ENCODE data around the gene DMD.

Gene DMD

GRCh38 chrX:32451954-32452695 is 759.2 kb downstream of the DMD start:
- Histone ChIP-seq H3K36me3 (ENCODE audit: control insufficient read depth in 2 of 2, insufficient read depth in 2 of 2, low read length in 2 of 2) (no peaks in the 10 kb centered on the region), H3K9me3 (ENCODE audit: control insufficient read depth in 2 of 2, low read length in 2 of 2) (no peaks in the 10 kb centered on the region), H3K27me3 (ENCODE audit: control insufficient read depth in 1 of 2, insufficient read depth in 2 of 2, low read length in 2 of 2) (no peaks in the 10 kb centered on the region), H3K27ac (ENCODE audit: low read length) (no peak overlapping the region), H3K4me3 (ENCODE audit: low read length in 2 of 2) (no peak overlapping the region), H3K4me1 (ENCODE audit: control insufficient read depth, insufficient read depth, low read length) (no peaks in the 10 kb centered on the region), H3K9ac (ENCODE audit: low read length in 2 of 2) (no peak overlapping the region)

- no peaks in the 10 kb centered on the region for H3K36me3 ChIP-seq (ENCODE audit: control insufficient read depth in 2 of 2, insufficient read depth in 2 of 2, low read length in 2 of 2)
- no peak overlapping the region for H3K4me3 ChIP-seq (ENCODE audit: low read length in 2 of 2)
- H3K9ac ChIP-seq (ENCODE audit: low read length in 2 of 2), result no peak overlapping the region
- no peaks in the 10 kb centered on the region for H3K27me3 ChIP-seq (ENCODE audit: control insufficient read depth in 1 of 2, insufficient read depth in 2 of 2, low read length in 2 of 2)
- no peak overlapping the region for H3K27ac ChIP-seq (ENCODE audit: low read length)
- no peaks in the 10 kb centered on the region for H3K4me1 ChIP-seq (ENCODE audit: control insufficient read depth, insufficient read depth, low read length)
- H3K9me3 ChIP-seq (ENCODE audit: control insufficient read depth in 2 of 2, low read length in 2 of 2), result no peaks in the 10 kb centered on the region
Observed at GRCh38 chrX:32448945-32449344, 762.4 kb downstream of the DMD start.

- Histone ChIP-seq H3K9me3 (ENCODE audit: control insufficient read depth in 2 of 2, low read length in 2 of 2) (no peaks in the 10 kb centered on the region), H3K9ac (ENCODE audit: low read length in 2 of 2) (no peak overlapping the region), H3K27ac (ENCODE audit: low read length) (no peak overlapping the region)
Observed at GRCh38 chrX:32448320-32448719, 763.0 kb downstream of the DMD start.

GRCh38 chrX:32447640-32448039 is 763.7 kb downstream of the DMD start:
- no peaks in the 10 kb centered on the region for H3K36me3 ChIP-seq (ENCODE audit: control insufficient read depth in 2 of 2, insufficient read depth in 2 of 2, low read length in 2 of 2)
- no peak overlapping the region for H3K27ac ChIP-seq (ENCODE audit: low read length)
- no peak overlapping the region for H3K9ac ChIP-seq (ENCODE audit: low read length in 2 of 2)
- H3K27me3 ChIP-seq (ENCODE audit: control insufficient read depth in 1 of 2, insufficient read depth in 2 of 2, low read length in 2 of 2), result no peaks in the 10 kb centered on the region
- H3K4me3 ChIP-seq (ENCODE audit: low read length in 2 of 2), result no peak overlapping the region
- no peaks in the 10 kb centered on the region for H3K9me3 ChIP-seq (ENCODE audit: control insufficient read depth in 2 of 2, low read length in 2 of 2)
- no peaks in the 10 kb centered on the region for H3K4me1 ChIP-seq (ENCODE audit: control insufficient read depth, insufficient read depth, low read length)

More at GRCh38 chrX:32448320-32448719, 763.0 kb downstream of the DMD start:
- no peaks in the 10 kb centered on the region for H3K27me3 ChIP-seq (ENCODE audit: control insufficient read depth in 1 of 2, insufficient read depth in 2 of 2, low read length in 2 of 2)
- H3K4me1 ChIP-seq (ENCODE audit: control insufficient read depth, insufficient read depth, low read length), result no peaks in the 10 kb centered on the region
- no peak overlapping the region for H3K4me3 ChIP-seq (ENCODE audit: low read length in 2 of 2)
- no peaks in the 10 kb centered on the region for H3K36me3 ChIP-seq (ENCODE audit: control insufficient read depth in 2 of 2, insufficient read depth in 2 of 2, low read length in 2 of 2)

- H3K9ac ChIP-seq (ENCODE audit: low read length in 2 of 2), result no peak overlapping the region
- H3K4me1 ChIP-seq (ENCODE audit: control insufficient read depth, insufficient read depth, low read length), result no peaks in the 10 kb centered on the region
- no peaks in the 10 kb centered on the region for H3K9me3 ChIP-seq (ENCODE audit: control insufficient read depth in 2 of 2, low read length in 2 of 2)
- no peaks in the 10 kb centered on the region for H3K27me3 ChIP-seq (ENCODE audit: control insufficient read depth in 1 of 2, insufficient read depth in 2 of 2, low read length in 2 of 2)
- no peak overlapping the region for H3K27ac ChIP-seq (ENCODE audit: low read length)
- no peak overlapping the region for H3K4me3 ChIP-seq (ENCODE audit: low read length in 2 of 2)
- no peaks in the 10 kb centered on the region for H3K36me3 ChIP-seq (ENCODE audit: control insufficient read depth in 2 of 2, insufficient read depth in 2 of 2, low read length in 2 of 2)
Observed at GRCh38 chrX:32443841-32444240, 767.5 kb downstream of the DMD start.

- Histone ChIP-seq H3K27me3 (ENCODE audit: control insufficient read depth in 1 of 2, insufficient read depth in 2 of 2, low read length in 2 of 2) (no peaks in the 10 kb centered on the region), H3K9ac (ENCODE audit: low read length in 2 of 2) (no peak overlapping the region), H3K4me1 (ENCODE audit: control insufficient read depth, insufficient read depth, low read length) (no peaks in the 10 kb centered on the region), H3K9me3 (ENCODE audit: control insufficient read depth in 2 of 2, low read length in 2 of 2) (no peaks in the 10 kb centered on the region), H3K4me3 (ENCODE audit: low read length in 2 of 2) (no peak overlapping the region), H3K27ac (ENCODE audit: low read length) (no peak overlapping the region), H3K36me3 (ENCODE audit: control insufficient read depth in 2 of 2, insufficient read depth in 2 of 2, low read length in 2 of 2) (no peaks in the 10 kb centered on the region)
Observed at GRCh38 chrX:32421266-32421665, 790.1 kb downstream of the DMD start.

GRCh38 chrX:32408389-32408788 is 803.0 kb downstream of the DMD start:
- Histone ChIP-seq H3K4me3 (ENCODE audit: low read length in 2 of 2) (no peak overlapping the region), H3K27ac (ENCODE audit: low read length) (no peak overlapping the region)

GRCh38 chrX:32397562-32398216 is 813.7 kb downstream of the DMD start:
- H3K4me1 ChIP-seq (ENCODE audit: control insufficient read depth, insufficient read depth, low read length), result no peaks in the 10 kb centered on the region
- H3K4me3 ChIP-seq (ENCODE audit: low read length in 2 of 2), result no peak overlapping the region
- H3K9me3 ChIP-seq (ENCODE audit: control insufficient read depth in 2 of 2, low read length in 2 of 2), result no peaks in the 10 kb centered on the region
- H3K27ac ChIP-seq (ENCODE audit: low read length), result no peak overlapping the region
- H3K27me3 ChIP-seq (ENCODE audit: control insufficient read depth in 1 of 2, insufficient read depth in 2 of 2, low read length in 2 of 2), result no peaks in the 10 kb centered on the region
- no peaks in the 10 kb centered on the region for H3K36me3 ChIP-seq (ENCODE audit: control insufficient read depth in 2 of 2, insufficient read depth in 2 of 2, low read length in 2 of 2)
- no peak overlapping the region for H3K9ac ChIP-seq (ENCODE audit: low read length in 2 of 2)

More at GRCh38 chrX:32408389-32408788, 803.0 kb downstream of the DMD start:
- Histone ChIP-seq H3K36me3 (ENCODE audit: control insufficient read depth in 2 of 2, insufficient read depth in 2 of 2, low read length in 2 of 2) (no peaks in the 10 kb centered on the region), H3K9ac (ENCODE audit: low read length in 2 of 2) (no peak overlapping the region), H3K4me1 (ENCODE audit: control insufficient read depth, insufficient read depth, low read length) (no peaks in the 10 kb centered on the region), H3K27me3 (ENCODE audit: control insufficient read depth in 1 of 2, insufficient read depth in 2 of 2, low read length in 2 of 2) (no peaks in the 10 kb centered on the region), H3K9me3 (ENCODE audit: control insufficient read depth in 2 of 2, low read length in 2 of 2) (no peaks in the 10 kb centered on the region)

- Histone ChIP-seq H3K4me3 (ENCODE audit: low read length in 2 of 2) (no peak overlapping the region), H3K9ac (ENCODE audit: low read length in 2 of 2) (no peak overlapping the region), H3K9me3 (ENCODE audit: control insufficient read depth in 2 of 2, low read length in 2 of 2) (no peaks in the 10 kb centered on the region), H3K27ac (ENCODE audit: low read length) (no peak overlapping the region), H3K27me3 (ENCODE audit: control insufficient read depth in 1 of 2, insufficient read depth in 2 of 2, low read length in 2 of 2) (no peaks in the 10 kb centered on the region), H3K4me1 (ENCODE audit: control insufficient read depth, insufficient read depth, low read length) (no peaks in the 10 kb centered on the region), H3K36me3 (ENCODE audit: control insufficient read depth in 2 of 2, insufficient read depth in 2 of 2, low read length in 2 of 2) (no peaks in the 10 kb centered on the region)
Observed at GRCh38 chrX:32395878-32396277, 815.5 kb downstream of the DMD start.

- Histone ChIP-seq H3K27ac (ENCODE audit: low read length) (no peak overlapping the region), H3K4me3 (ENCODE audit: low read length in 2 of 2) (no peak overlapping the region), H3K9ac (ENCODE audit: low read length in 2 of 2) (no peak overlapping the region), H3K9me3 (ENCODE audit: control insufficient read depth in 2 of 2, low read length in 2 of 2) (no peaks in the 10 kb centered on the region), H3K4me1 (ENCODE audit: control insufficient read depth, insufficient read depth, low read length) (no peaks in the 10 kb centered on the region), H3K36me3 (ENCODE audit: control insufficient read depth in 2 of 2, insufficient read depth in 2 of 2, low read length in 2 of 2) (no peaks in the 10 kb centered on the region), H3K27me3 (ENCODE audit: control insufficient read depth in 1 of 2, insufficient read depth in 2 of 2, low read length in 2 of 2) (no peaks in the 10 kb centered on the region)
Observed at GRCh38 chrX:32392655-32393054, 818.7 kb downstream of the DMD start.

Data from stomach smooth muscle (tissue), 2 donors.